DND-41 (cell line): Measurements from ENCODE around the gene SNX10.

ENCODE experiments used
- ATAC-seq: fragments of 200-7000 bp; cut with Tn5 transposase; 3 replicates; pipeline ENCODE4 v1.9.1; 2021; ENCODE audit warnings: low read depth; ENCODE audit not compliant: insufficient read depth
- DNase-seq: peaks from one replicate; pipeline ENCODE4 v3.0.0-alpha.2; 2020
- H2AFZ ChIP-seq: 2 replicates; pipeline ENCODE4 v1.6.0; 2012; ENCODE audit warnings: low read depth, low read length
- H3K27ac ChIP-seq: 2 replicates; pipeline ENCODE4 v1.5.1; 2012; ENCODE audit warnings: low read length, inconsistent platforms
- H3K27me3 ChIP-seq: fragments of 200-600 bp; sonication (generic); 2 replicates; pipeline ENCODE4 v1.6.0; 2012; ENCODE audit warnings: low read length, mild to moderate bottlenecking, inconsistent platforms; ENCODE audit not compliant: insufficient read depth, poor library complexity
- H3K36me3 ChIP-seq: 2 replicates; pipeline ENCODE4 v1.5.1; 2012; ENCODE audit warnings: low read length, inconsistent platforms; ENCODE audit not compliant: insufficient read depth
- H3K4me1 ChIP-seq: 2 replicates; pipeline ENCODE4 v1.5.1; 2012; ENCODE audit warnings: mild to moderate bottlenecking, low read length; ENCODE audit not compliant: insufficient read depth
- H3K4me2 ChIP-seq: 2 replicates; pipeline ENCODE4 v1.6.0; 2012; ENCODE audit warnings: mild to moderate bottlenecking, moderate library complexity, low read length, inconsistent platforms; ENCODE audit not compliant: insufficient read depth
- H3K4me3 ChIP-seq, 2 experiments: fragments of 200-600 bp in 1 of 2; shearing (Covaris generic) in 1 of 2; 2 replicates each; pipeline ENCODE4 v1.5.1; 2012 to 2016; ENCODE audit warnings: inconsistent platforms in 2 of 2, low read length in 2 of 2, mild to moderate bottlenecking in 2 of 2, low read depth in 1 of 2, moderate library complexity in 1 of 2
- H3K79me2 ChIP-seq: 2 replicates; pipeline ENCODE4 v1.6.0; 2012; ENCODE audit warnings: low read length, inconsistent platforms; ENCODE audit not compliant: insufficient read depth
- H3K9ac ChIP-seq: 2 replicates; pipeline ENCODE4 v1.6.0; 2012; ENCODE audit warnings: low read depth, mild to moderate bottlenecking, inconsistent platforms, low read length, moderate library complexity
- H3K9me3 ChIP-seq: 2 replicates; pipeline ENCODE4 v1.5.1; 2012; ENCODE audit warnings: low read length, moderate library complexity, mild to moderate bottlenecking, inconsistent platforms; ENCODE audit not compliant: insufficient read depth, severe bottlenecking
- H4K20me1 ChIP-seq: 2 replicates; pipeline ENCODE4 v1.6.0; 2012; ENCODE audit warnings: low read length; ENCODE audit not compliant: insufficient read depth
- CTCF ChIP-seq: IDR thresholded peaks from 2 replicates; pipeline ENCODE4 v1.5.1; 2012; ENCODE audit warnings: borderline replicate concordance, low read length, moderate library complexity, mild to moderate bottlenecking; ENCODE audit not compliant: poor library complexity, severe bottlenecking; ENCODE audit errors: extremely low read depth
- EZH2 ChIP-seq: IDR thresholded peaks from 3 replicates; pipeline ENCODE4 v1.6.1; 2012; ENCODE audit warnings: borderline replicate concordance, low read depth, mild to moderate bottlenecking, moderate library complexity, low read length, inconsistent platforms; ENCODE audit not compliant: severe bottlenecking

SNX10 gene

GRCh38 chr7:26423436-26423835 is 131.8 kb downstream of the SNX10 start:
- H3K36me3 ChIP-seq: no peaks in the 10 kb centered on the region
- no peaks in the 10 kb centered on the region for H3K9me3 ChIP-seq
- DNase-seq (no peak), ATAC-seq (no peak)
- no peak overlapping the region for H3K4me2 ChIP-seq
- TF ChIP-seq EZH2 (no peak), CTCF (no peak)
- H4K20me1 ChIP-seq: no peaks in the 10 kb centered on the region
- no peak overlapping the region for H2AFZ ChIP-seq
- no peak overlapping the region for H3K9ac ChIP-seq
- no peaks in the 10 kb centered on the region for H3K79me2 ChIP-seq
- no peak overlapping the region for H3K4me3 ChIP-seq
- H3K27ac ChIP-seq: no peak overlapping the region
- peaks cover 3% of the 10 kb centered on the region for H3K27me3 ChIP-seq
- no peaks in the 10 kb centered on the region for H3K4me1 ChIP-seq
